Spleen (tissue), 11 donors: ENCODE measurements around the gene KIF21A. TPM values are rescaled to one million over a fixed set of nuclear protein-coding genes. Genes with fewer than 3 reads are reported as not detected.
A peak's percentile ranks its signal among the peaks of the same experiment; 100 is the strongest.

Experiments used
- DNase-seq: peaks from one replicate; pipeline ENCODE4 v3.0.0-alpha.2; 2020
- H3K27ac ChIP-seq, 8 donors: fragments of 200-600 bp; sonication (generic) in 7 of 8; 1 replicate in 4 of 8; 2 replicates in 4 of 8; pipeline versions ENCODE4 v1.5.0 to v1.8.0; 2016 to 2021; ENCODE audit warnings: inconsistent platforms in 4 of 8, mild to moderate bottlenecking in 4 of 8, moderate library complexity in 1 of 8
- H3K27me3 ChIP-seq, 7 donors: fragments of 200-600 bp; sonication (generic) in 6 of 7; replicated peaks in 1 of 7; 1 replicate in 4 of 7; 2 replicates in 3 of 7; pipeline versions ENCODE4 v1.5.0 to v1.8.0; 2016 to 2021; ENCODE audit warnings: inconsistent platforms in 3 of 7, mild to moderate bottlenecking in 1 of 7
- H3K36me3 ChIP-seq, 6 donors: fragments of 200-600 bp; sonication (generic) in 5 of 6; 1 replicate in 4 of 6; 2 replicates in 2 of 6; pipeline versions ENCODE4 v1.5.0 to v1.8.0; 2016 to 2021; ENCODE audit warnings: inconsistent platforms in 2 of 6
- H3K4me1 ChIP-seq, 6 donors: fragments of 200-600 bp; sonication (generic) in 5 of 6; 1 replicate in 3 of 6; 2 replicates in 3 of 6; pipeline versions ENCODE4 v1.5.0 to v1.8.0; 2016 to 2021; ENCODE audit warnings: inconsistent platforms in 3 of 6
- H3K4me3 ChIP-seq, 8 donors: fragments of 200-600 bp; sonication (generic) in 7 of 8; 1 replicate in 4 of 8; 2 replicates in 4 of 8; pipeline versions ENCODE4 v1.5.0 to v1.8.0; 2016 to 2021; ENCODE audit warnings: inconsistent platforms in 4 of 8, mild to moderate bottlenecking in 4 of 8, moderate library complexity in 2 of 8
- H3K9me3 ChIP-seq, 8 donors: fragments of 200-600 bp; sonication (generic) in 7 of 8; 1 replicate in 4 of 8; 2 replicates in 4 of 8; pipeline versions ENCODE4 v1.5.0 to v1.8.0; 2016 to 2021; ENCODE audit warnings: inconsistent platforms in 4 of 8
- POLR2A ChIP-seq, 3 donors: fragments of 450-650 bp; IDR thresholded peaks; one replicate each; pipeline ENCODE4 v1.5.1; 2017; ENCODE audit warnings: antibody characterized with exemption in 3 of 3, mild to moderate bottlenecking in 1 of 3
- POLR2AphosphoS5 ChIP-seq, 3 donors: sonication (generic); formaldehyde crosslinking; IDR thresholded peaks; one replicate each; pipeline ENCODE4 v1.5.1; 2017; ENCODE audit warnings: antibody characterized with exemption in 3 of 3
- WGBS, 5 donors: extraction: QIAGEN DNeasy Blood & Tissue Kit in 3 of 5; methylation state at CpG; one replicate each; pipeline versions ENCODE4 v1.1.5 to v1.1.7; 2013 to 2018; 5-methylcytosine and 5-hydroxymethylcytosine counted together
- intact Hi-C: fragments of 100-400 bp; cut with DNase I; formaldehyde crosslinking; loops from one replicate; pipeline ENCODE4 v1.15.0; 2023; ENCODE audit warnings: low total_unique reads
- polyA plus RNA-seq, 3 donors: library from polyadenylated mRNA; stranded (reverse); fragments of 200-250 nt; gene quantifications; one replicate each; pipeline ENCODE4 v1.2.1, GENCODE V29; 2013
- total RNA-seq, 7 donors: library from RNA; depleted of rRNA in 3 of 7; stranded (reverse); fragments of >200 nt in 3 of 7; fragmentation: NEBNext Ultra II Directional in 4 of 7; extraction: Animal tissue kit (Norgen Biotek cat#: 25700) in 4 of 7; gene quantifications; one replicate each; pipeline versions ENCODE4 v1.1.0 to v1.2.1, GENCODE V29; 2016 to 2021
- TF ChIP-seq, protein P1 (sequence below), 11 experiments: fragments of 200-600 bp in 7 of 11; fragments of 450-650 bp in 4 of 11; sonication (generic) in 4 of 11; IDR thresholded peaks in 8 of 11; conservative IDR thresholded peaks in 3 of 11; 1 replicate in 7 of 11; 2 replicates in 4 of 11; pipeline versions ENCODE4 v1.4.0 to v1.8.0; 2016 to 2021; ENCODE audit warnings: antibody characterized with exemption in 11 of 11, inconsistent platforms in 4 of 11, mild to moderate bottlenecking in 1 of 11
- donor health status: healthy with polysubstance abuse.
- donor health status: DM: no; HTN: no; CAD: no; lungs with moderate emphysema.
- donor health status: DM: no; HTN: no; CAD: no.
- donor health status: Bipolar disorder and iron deficiency.
- donor health status: healthy.
- donor health status: DM: no; HTN: no; CAD: no.
- donor health status: DM: yes; HTN: yes; CAD: no.

Gene KIF21A
- total and polyA plus RNA-seq, 10 donors, result 1.0 to 47.1 (median 11.8) TPM

DNA sequence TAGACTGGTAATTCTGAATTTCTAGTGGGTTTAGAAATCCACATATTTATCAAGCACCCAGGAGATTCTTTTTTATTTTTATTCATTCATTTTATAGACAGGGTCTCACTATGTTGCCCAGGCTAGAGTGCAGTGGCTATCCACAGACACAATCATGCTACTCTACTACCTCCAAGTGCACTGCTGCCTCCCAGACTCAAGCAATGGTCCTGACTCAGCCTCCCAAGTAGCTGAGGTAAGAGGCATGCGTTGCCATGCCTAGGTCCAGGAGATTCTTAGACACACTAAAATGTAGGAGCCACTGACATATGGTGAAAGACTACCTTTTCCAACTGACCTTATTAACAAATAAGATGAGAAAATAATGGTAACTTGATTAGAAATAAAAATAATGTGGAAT, 38.9 kb downstream of the KIF21A start:
- no peaks in the 10 kb centered on the region for H3K4me1 ChIP-seq
- no peaks in the 10 kb centered on the region for H3K27me3 ChIP-seq
- H3K27ac ChIP-seq, result no peak overlapping the region
- H3K4me3 ChIP-seq, result no peak overlapping the region
- intact Hi-C loops, result no loop called here
- WGBS, 5 donors, result 74 to 94% (median 90%) methylated on average over 1 of the region's 1 CpG
- TF ChIP-seq, protein P1, sequence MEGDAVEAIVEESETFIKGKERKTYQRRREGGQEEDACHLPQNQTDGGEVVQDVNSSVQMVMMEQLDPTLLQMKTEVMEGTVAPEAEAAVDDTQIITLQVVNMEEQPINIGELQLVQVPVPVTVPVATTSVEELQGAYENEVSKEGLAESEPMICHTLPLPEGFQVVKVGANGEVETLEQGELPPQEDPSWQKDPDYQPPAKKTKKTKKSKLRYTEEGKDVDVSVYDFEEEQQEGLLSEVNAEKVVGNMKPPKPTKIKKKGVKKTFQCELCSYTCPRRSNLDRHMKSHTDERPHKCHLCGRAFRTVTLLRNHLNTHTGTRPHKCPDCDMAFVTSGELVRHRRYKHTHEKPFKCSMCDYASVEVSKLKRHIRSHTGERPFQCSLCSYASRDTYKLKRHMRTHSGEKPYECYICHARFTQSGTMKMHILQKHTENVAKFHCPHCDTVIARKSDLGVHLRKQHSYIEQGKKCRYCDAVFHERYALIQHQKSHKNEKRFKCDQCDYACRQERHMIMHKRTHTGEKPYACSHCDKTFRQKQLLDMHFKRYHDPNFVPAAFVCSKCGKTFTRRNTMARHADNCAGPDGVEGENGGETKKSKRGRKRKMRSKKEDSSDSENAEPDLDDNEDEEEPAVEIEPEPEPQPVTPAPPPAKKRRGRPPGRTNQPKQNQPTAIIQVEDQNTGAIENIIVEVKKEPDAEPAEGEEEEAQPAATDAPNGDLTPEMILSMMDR (IDR thresholded peaks at IDR 0.05 in 8 of 11, conservative IDR thresholded peaks at IDR 0.05 in 3 of 11), result no peak
- TF ChIP-seq POLR2AphosphoS5 (IDR thresholded peaks at IDR 0.05), result no peak
- no peak for TF ChIP-seq POLR2A (IDR thresholded peaks at IDR 0.05)
- DNase-seq, result no peak
- no peaks in the 10 kb centered on the region for H3K9me3 ChIP-seq
- no peaks in the 10 kb centered on the region for H3K36me3 ChIP-seq

DNA sequence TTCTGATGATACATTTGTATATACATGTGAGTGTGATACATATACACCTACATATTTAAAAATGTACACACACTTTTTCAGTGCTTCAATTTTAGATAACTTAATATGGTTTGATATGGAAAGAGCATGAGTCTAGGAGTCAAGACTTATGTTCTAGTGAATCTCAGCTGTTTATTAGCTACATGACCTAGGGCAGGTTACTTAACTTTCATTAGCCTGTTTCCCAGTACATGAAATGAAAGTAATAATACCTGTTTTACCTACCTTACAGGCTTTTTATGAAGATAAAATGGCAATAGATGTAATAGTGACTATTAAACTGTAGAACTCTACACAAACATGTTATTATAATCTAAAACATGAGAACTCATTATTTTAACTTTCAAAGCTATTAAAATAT, 39.5 kb downstream of the KIF21A start:
- intact Hi-C loops, result no loop called here

DNA sequence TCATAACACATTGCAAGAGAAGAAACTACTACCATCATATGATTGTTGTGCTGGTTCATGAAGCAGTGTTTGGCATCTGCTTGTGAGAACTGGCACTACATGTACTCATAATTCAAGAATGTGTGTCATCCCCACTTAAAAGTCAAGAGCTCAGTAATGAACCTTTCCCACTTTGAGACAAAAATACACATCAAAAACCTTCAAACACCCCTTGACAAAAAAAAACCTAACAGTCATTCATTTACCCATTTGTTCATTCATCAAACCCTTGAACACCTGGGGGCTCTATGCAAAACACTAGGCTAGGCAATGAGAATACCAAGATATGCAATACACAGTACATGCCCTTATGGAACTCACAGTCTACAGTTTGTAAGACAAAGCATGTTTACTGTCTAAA, 40.0 kb downstream of the KIF21A start:
- Histone ChIP-seq H3K27me3 (no peaks in the 10 kb centered on the region), H3K4me3 (no peak overlapping the region), H3K4me1 (no peaks in the 10 kb centered on the region), H3K27ac (no peak overlapping the region), H3K9me3 (no peaks in the 10 kb centered on the region), H3K36me3 (no peaks in the 10 kb centered on the region)
- intact Hi-C loops, result no loop called here
- TF ChIP-seq, protein P1 (IDR thresholded peaks at IDR 0.05 in 8 of 11, conservative IDR thresholded peaks at IDR 0.05 in 3 of 11), result no peak
- no peak for DNase-seq

More for the DNA sequence above, 39.5 kb downstream of the KIF21A start:
- no peaks in the 10 kb centered on the region for H3K27me3 ChIP-seq
- H3K4me3 ChIP-seq, result no peak overlapping the region
- no peaks in the 10 kb centered on the region for H3K36me3 ChIP-seq
- H3K4me1 ChIP-seq, result no peaks in the 10 kb centered on the region
- no peak for TF ChIP-seq POLR2A (IDR thresholded peaks at IDR 0.05)
- TF ChIP-seq, protein P1 (IDR thresholded peaks at IDR 0.05 in 8 of 11, conservative IDR thresholded peaks at IDR 0.05 in 3 of 11), result no peak
- TF ChIP-seq POLR2AphosphoS5 (IDR thresholded peaks at IDR 0.05), result no peak
- H3K9me3 ChIP-seq, result no peaks in the 10 kb centered on the region
- DNase-seq, result no peak
- no peak overlapping the region for H3K27ac ChIP-seq

DNA sequence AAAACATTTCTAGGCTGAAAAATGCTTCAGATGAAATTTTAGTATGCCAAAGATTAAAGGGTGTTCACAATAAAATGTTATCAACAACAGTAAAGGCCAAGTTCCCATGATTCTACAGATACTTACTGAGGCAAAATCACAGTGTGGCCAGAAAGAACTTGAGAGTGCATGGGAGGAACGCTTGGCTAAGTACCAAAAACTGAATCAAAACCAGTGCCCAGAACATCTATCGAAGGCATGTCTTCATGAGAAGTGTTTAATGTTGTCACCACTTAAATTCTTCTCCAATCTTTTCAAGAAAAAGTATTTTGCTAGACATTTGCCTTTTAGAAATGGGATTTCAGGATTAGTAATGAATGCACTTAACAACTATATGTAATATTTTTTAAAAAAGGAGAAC, 41.5 kb downstream of the KIF21A start:
- WGBS, 5 donors, result 68 to 83% (median 71%) methylated on average over 2 of the region's 2 CpGs
- Histone ChIP-seq H3K4me1 (no peaks in the 10 kb centered on the region), H3K27me3 (no peaks in the 10 kb centered on the region), H3K36me3 (no peaks in the 10 kb centered on the region), H3K4me3 (no peak overlapping the region), H3K9me3 (no peaks in the 10 kb centered on the region), H3K27ac (peak overlapping the region in 2 of 8 donors; percentile 13)
- intact Hi-C loops, result no loop called here
- DNase-seq, result no peak
- TF ChIP-seq POLR2AphosphoS5 (IDR thresholded peaks at IDR 0.05) (no peak), POLR2A (IDR thresholded peaks at IDR 0.05) (no peak)
- TF ChIP-seq, protein P1 (IDR thresholded peaks at IDR 0.05 in 8 of 11, conservative IDR thresholded peaks at IDR 0.05 in 3 of 11), result no peak
